HG02885 (cell line): ENCODE results near the gene CEBPB.
"Not testable (repeated sequence)": the region's sequence is repeated elsewhere in the genome, so short reads cannot be mapped to it uniquely, and the experiment has no call there.

Experiments
- ATAC-seq: cut with Tn5 transposase; IDR thresholded peaks from one replicate; pipeline ENCODE4 v1.9.1; 2021; ENCODE audit warnings: mild to moderate bottlenecking; ENCODE audit not compliant: unreplicated experiment, poor library complexity

The CEBPB gene

DNA sequence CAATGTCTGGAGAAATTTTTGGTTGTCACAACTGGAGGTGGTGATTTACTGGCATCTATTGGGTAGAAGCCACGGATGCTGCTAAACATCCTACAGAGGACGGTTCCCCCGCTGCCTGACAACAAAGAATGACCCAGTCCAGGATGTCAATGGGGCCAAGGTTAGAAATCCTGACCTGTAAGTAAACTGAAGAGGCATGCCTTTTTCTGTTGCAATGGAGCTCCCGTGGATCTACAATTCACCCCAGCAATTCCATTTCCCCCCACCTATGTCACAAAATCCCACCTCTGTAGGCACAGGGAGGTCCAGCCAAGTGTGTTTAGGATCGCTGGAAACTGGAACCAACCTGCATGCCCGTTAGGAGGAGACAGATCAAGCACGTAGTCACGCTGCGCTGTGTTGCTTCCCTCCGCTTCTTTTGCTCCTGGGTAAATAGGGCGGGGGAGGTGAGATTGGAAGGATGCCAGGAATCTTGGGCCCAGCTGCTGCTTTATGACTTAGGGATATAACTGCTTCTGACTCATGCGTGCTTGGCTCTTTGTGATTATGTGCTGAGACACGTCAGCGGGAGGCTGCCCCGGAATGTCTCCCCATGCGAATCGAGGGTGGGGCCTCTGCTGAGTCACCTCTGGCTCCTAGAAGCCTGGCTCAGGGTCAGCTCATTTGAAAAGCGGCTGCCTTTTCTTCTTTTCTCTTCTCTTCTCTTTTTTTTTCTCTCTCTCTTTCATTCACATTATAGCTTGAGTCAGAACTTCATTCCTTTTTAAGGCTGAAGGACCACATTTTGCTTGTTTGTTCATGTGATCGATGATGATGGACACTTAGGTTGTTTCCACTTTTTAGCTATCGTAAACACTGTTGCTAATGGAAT lies 24.7 kb upstream of the CEBPB start:
- peak; percentile 95 for ATAC-seq

GRCh38 chr20:50169329-50169823 lies 21.3 kb upstream of the CEBPB start:
- no peak for ATAC-seq

- ATAC-seq: no peak
Measured at GRCh38 chr20:50170549-50171220, 19.9 kb upstream of the CEBPB start.

DNA sequence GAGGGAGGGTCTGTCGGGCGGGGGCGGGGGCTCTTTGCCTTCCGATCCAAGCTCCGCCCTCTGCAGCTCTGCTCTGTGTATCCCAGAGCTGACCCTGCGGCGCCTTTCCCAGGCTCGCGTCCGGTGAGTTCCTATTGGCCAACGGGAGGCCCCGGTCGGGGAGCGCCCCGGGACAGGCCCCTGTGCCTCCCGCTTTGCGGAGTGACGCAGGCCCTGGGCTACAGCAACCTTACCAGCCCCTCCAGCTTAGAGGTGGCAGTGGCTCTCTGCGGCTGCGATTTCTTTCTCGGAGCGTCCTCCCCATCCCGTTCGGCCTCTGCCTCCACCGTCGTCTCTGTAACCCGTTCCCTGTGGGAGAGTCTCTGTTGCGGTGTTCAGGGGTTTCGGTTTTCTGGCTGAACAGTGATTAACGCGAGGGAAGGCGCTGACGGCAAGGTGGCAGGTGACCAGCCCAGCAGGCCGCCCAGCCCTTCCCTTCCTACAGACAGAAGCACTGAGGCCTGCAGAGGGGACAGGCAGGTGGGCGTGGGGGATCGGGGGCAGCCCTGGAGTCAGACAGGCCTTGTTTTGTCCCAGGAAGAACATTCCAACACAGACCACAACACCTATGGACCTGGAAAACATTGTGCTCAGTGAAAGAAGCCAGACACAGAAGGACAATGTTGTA lies 18.1 kb upstream of the CEBPB start:
- ATAC-seq: no peak

- no peak for ATAC-seq
Measured at GRCh38 chr20:50174456-50174855, 16.2 kb upstream of the CEBPB start.

GRCh38 chr20:50175938-50176933 lies 14.4 kb upstream of the CEBPB start:
- no peak for ATAC-seq

DNA sequence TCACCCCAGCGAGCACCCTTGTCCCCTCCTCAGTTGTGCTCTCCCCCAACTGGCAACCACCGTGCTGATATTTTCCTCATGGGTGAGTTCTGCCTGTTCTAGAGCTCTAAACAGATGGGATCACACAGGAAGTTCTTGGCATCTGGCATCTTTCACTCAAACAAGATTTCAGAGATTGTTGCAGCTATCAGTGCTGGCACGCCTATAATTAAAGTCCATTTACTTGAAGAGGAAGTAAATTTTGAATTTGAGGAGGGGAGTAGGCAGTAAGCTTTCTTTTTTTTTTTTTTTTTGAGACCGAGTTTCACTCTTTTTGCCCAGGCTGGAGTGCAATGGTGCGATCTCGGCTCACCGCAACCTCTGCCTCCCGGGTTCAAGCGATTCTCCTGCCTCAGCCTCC lies 12.0 kb upstream of the CEBPB start:
- ATAC-seq: not testable (repeated sequence)

GRCh38 chr20:50181344-50181743 lies 9.3 kb upstream of the CEBPB start:
- no peak for ATAC-seq

GRCh38 chr20:50182346-50182745 lies 8.3 kb upstream of the CEBPB start:
- ATAC-seq: no peak

DNA sequence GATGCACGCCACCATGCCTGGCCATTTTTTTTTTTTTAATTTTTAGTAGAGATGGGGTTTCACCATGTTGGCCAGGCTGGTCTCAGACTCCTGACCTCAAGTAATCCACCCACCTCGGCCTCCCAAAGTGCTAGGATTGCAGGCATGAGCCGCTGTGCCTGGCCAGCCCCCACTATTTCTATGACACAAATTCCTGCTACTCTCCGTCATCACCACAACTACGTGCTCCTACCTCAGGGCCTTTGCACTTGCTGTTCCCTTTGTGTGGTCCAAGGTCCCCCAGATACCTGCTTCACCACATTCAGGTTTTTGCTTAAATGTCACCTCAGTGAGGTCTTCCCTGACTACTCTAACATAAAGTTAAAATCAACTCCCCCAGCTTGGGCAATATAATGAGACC lies 5.2 kb upstream of the CEBPB start:
- ATAC-seq: no peak

- ATAC-seq: no peak
Measured at GRCh38 chr20:50186151-50186885, 4.3 kb upstream of the CEBPB start.

DNA sequence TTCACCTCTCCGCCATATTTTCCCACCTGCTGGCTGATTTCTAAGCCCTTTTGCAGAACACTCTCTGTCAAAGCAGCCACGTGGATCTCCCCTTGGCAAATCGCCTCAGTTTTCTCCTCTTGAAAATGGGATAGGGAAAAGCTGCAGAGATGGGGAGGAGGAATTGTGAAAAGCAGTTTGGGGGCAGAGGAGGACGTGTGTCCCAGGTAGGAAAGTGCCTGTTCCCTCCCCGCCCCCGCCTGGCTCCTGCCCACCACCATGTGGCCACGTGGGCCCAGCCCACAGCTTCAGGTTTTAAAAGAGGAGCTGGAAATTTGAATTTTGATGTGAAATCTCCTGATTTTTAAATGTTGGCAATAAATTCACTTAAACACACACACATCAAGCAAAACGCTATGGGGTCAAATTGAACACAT lies 3.6 kb upstream of the CEBPB start:
- ATAC-seq: no peak

DNA sequence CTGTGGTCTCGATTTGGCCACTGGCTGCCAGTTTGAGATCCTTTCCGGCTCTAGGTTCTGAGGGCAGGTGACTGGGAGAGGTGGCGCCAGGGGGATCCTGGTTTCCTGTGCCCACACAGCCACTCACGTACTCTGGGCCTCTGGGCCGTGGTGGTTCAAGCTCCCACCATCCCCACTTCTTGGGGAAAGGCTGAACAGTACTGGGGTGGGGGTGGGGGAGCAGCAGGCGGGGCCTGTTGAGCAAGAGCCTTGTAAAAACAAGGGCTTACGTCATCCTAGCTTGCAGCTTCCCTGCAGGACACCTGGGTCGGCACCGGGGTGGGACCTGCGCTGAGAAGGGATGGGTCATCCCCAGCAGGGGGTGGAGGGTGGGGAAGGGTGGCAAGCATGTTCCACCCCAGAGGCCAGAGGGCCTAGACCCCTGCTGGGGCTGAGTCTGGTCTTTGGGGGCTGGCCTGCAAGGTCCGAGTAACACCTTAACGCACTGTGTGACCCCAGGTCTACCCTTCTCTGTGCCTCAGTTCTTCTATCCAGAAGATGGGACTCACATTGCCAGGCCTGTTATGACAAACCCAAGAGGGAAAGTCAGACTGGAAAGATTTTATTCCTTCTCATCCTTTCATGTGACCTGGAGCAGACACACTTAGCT lies 3.1 kb upstream of the CEBPB start:
- ATAC-seq: no peak

DNA sequence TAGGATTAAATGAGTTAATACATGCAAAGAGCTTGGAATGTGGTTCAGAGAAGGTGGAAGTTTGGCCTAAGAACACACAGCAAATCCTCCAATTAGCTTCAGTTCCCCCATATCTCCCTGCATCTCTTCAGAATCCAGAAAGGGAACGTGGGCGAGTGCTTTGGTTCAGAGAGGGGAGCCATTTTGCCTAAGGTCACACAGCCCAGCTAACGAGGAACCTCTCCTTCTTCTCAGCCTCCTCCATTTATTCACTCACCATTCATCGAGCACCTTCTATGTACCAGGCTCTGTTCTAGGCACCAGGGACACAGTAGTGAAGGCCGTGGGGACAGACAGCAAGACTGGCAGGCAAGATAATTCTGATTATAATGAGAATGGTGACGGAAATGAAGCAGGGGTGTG lies 2.3 kb upstream of the CEBPB start:
- no peak for ATAC-seq

- no peak for ATAC-seq
Measured at GRCh38 chr20:50188879-50189680, 1.6 kb upstream of the CEBPB start.

- no peak for ATAC-seq
Measured at GRCh38 chr20:50189681-50190250, 864 bp upstream of the CEBPB start.

- peak; percentile 21 for ATAC-seq
Measured at GRCh38 chr20:50191065-50191543, 474 bp downstream of the CEBPB start.
